Effector memory CD4-positive, alpha-beta T cell (primary cell): ENCODE measurements around the gene CPA1.

Source experiments
- DNase-seq, 3 donors: peaks; one replicate each; pipeline ENCODE4 v3.0.0-alpha.2; 2020
- H3K27ac ChIP-seq: 2 replicates; pipeline ENCODE4 v1.7.0; 2013; ENCODE audit warnings: mild to moderate bottlenecking, low read length, moderate library complexity; ENCODE audit not compliant: insufficient read depth, poor library complexity, severe bottlenecking
- H3K27me3 ChIP-seq: replicated peaks from 2 replicates; pipeline ENCODE4 v1.7.0; 2013; ENCODE audit warnings: mild to moderate bottlenecking, low read length; ENCODE audit not compliant: insufficient read depth, control insufficient read depth, poor library complexity, severe bottlenecking
- H3K36me3 ChIP-seq: 2 replicates; pipeline ENCODE4 v1.7.0; 2013; ENCODE audit warnings: mild to moderate bottlenecking, low read length, moderate library complexity; ENCODE audit not compliant: control insufficient read depth, insufficient read depth
- H3K4me1 ChIP-seq: 2 replicates; pipeline ENCODE4 v1.7.0; 2013; ENCODE audit warnings: low read length, mild to moderate bottlenecking; ENCODE audit not compliant: control insufficient read depth, insufficient read depth, poor library complexity, severe bottlenecking
- H3K4me3 ChIP-seq: 2 replicates; pipeline ENCODE4 v1.7.0; 2013; ENCODE audit warnings: low read length, low read depth, mild to moderate bottlenecking; ENCODE audit not compliant: insufficient read depth, poor library complexity, severe bottlenecking
- H3K9me3 ChIP-seq: 2 replicates; pipeline ENCODE4 v1.7.0; 2013; ENCODE audit warnings: mild to moderate bottlenecking, low read length, moderate library complexity; ENCODE audit not compliant: control insufficient read depth

CPA1 gene

DNA sequence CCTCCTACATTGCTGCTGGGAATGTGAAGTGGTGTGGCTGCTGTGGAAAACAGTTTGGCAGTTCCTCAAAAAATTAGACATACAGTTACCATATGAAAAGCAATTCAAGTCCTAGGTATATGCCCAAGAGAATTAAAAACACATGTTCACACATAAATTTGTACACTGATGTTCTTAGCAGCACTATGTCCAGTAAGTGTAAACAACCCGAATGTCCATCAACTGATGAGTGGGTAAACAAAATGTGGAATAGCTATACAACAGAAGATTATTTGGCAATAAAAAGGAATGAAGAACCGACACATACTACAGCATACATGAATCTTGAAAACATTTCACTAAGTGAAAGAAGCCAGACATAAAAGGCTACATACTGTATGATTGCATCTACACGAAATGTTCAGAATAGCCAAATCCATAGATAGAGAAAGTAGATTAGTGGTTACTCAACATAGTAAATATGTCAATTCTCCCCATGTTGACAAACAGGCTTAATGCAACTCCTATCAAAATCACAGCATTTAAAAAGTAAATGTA lies 43.3 kb downstream of the CPA1 start:
- DNase-seq = no peak
- Histone ChIP-seq H3K27me3 (no peaks in the 10 kb centered on the region), H3K27ac (no peak overlapping the region), H3K36me3 (no peaks in the 10 kb centered on the region), H3K9me3 (no peaks in the 10 kb centered on the region), H3K4me1 (no peaks in the 10 kb centered on the region), H3K4me3 (no peak overlapping the region)

DNA sequence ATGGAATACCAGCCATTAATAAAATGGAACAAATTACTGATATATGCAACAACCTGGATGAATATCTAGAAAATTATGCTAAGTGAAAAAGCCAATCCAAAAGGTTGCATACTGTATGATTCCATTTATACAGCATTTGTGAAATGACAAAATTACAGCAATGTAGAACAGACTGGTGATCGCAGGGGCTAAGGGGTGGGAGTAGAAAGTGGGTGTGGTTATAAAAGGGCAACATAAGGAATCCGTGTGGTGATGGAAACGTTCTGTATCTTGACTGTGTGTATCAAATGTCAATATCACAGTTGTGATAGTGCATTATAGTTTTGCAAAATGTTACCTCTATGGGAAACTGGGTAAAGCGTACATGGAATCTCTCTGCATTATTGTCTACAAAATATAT lies 45.5 kb downstream of the CPA1 start:
- H3K4me1 ChIP-seq = no peaks in the 10 kb centered on the region

DNA sequence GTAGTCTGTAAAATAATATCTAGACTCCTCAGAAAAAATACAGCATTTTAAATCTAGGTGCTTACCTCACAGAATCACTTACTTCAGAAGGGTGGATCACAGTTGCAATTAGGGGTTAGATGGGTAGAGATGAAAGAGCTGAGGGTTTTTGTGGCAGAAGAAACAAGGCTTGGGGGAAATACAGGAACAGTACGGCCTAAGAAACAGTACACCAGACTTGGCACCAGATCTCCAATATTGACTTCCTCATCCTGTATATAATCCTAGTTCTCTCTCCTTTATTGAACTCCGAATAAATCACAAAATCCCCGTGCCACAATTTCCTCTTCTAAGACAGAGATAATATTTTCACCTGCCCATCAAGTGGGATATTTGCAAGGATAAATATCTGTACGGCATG lies 46.3 kb downstream of the CPA1 start:
- Histone ChIP-seq H3K9me3 (no peaks in the 10 kb centered on the region), H3K4me3 (no peak overlapping the region), H3K27ac (no peak overlapping the region), H3K36me3 (no peaks in the 10 kb centered on the region), H3K27me3 (no peaks in the 10 kb centered on the region), H3K4me1 (no peaks in the 10 kb centered on the region)
- DNase-seq = no peak

More for the DNA sequence above, 45.5 kb downstream of the CPA1 start:
- no peak for DNase-seq
- H3K4me3 ChIP-seq = no peak overlapping the region
- H3K9me3 ChIP-seq = no peaks in the 10 kb centered on the region
- no peaks in the 10 kb centered on the region for H3K27me3 ChIP-seq
- no peaks in the 10 kb centered on the region for H3K36me3 ChIP-seq
- no peak overlapping the region for H3K27ac ChIP-seq

DNA sequence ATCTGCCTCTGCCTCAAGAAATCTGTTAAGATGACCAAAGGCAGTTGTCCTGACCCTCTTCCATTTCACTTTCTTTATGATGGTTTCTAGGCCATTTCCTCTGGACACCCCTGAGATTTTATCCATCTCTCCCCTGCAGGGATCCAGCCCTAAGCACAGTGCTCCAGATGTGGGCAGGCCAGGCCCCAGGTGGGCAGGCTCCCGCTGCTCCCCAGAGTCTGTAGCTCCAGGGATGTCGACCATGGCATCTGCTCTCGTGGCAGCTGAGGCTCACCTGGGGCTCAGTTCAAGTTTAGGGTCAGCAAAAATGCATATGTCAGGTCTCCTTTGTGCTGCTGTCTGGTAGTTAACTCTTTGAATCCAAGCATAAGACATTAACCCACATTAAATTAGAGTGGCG lies 48.7 kb downstream of the CPA1 start:
- H3K27ac ChIP-seq = no peak overlapping the region
- DNase-seq = no peak
- peaks cover 7% of the 10 kb centered on the region for H3K4me1 ChIP-seq
- H3K36me3 ChIP-seq = no peaks in the 10 kb centered on the region
- H3K9me3 ChIP-seq = no peaks in the 10 kb centered on the region
- no peaks in the 10 kb centered on the region for H3K27me3 ChIP-seq
- no peak overlapping the region for H3K4me3 ChIP-seq

DNA sequence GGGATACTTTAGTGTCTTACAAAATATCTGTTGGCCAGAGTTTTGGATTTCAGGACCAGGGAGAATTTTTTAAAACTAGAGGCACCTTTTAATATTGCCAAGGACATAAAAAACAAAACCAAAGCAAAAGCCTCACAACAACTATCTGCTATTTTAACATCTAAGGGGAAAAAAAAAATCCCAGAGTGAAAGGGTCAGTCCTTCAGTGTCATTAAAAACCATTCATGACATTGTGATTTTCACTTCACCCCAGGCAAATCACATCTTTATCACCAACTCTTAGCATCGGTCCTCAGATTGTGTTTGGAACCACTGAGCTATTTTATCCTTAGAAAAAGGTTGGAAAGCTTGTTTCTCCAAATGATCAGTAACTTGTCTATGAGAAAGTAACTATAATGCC lies 49.8 kb downstream of the CPA1 start:
- Histone ChIP-seq H3K27me3 (no peaks in the 10 kb centered on the region), H3K36me3 (no peaks in the 10 kb centered on the region), H3K4me1 (peaks cover 7% of the 10 kb centered on the region), H3K9me3 (no peaks in the 10 kb centered on the region), H3K4me3 (no peak overlapping the region), H3K27ac (no peak overlapping the region)
- DNase-seq = no peak

DNA sequence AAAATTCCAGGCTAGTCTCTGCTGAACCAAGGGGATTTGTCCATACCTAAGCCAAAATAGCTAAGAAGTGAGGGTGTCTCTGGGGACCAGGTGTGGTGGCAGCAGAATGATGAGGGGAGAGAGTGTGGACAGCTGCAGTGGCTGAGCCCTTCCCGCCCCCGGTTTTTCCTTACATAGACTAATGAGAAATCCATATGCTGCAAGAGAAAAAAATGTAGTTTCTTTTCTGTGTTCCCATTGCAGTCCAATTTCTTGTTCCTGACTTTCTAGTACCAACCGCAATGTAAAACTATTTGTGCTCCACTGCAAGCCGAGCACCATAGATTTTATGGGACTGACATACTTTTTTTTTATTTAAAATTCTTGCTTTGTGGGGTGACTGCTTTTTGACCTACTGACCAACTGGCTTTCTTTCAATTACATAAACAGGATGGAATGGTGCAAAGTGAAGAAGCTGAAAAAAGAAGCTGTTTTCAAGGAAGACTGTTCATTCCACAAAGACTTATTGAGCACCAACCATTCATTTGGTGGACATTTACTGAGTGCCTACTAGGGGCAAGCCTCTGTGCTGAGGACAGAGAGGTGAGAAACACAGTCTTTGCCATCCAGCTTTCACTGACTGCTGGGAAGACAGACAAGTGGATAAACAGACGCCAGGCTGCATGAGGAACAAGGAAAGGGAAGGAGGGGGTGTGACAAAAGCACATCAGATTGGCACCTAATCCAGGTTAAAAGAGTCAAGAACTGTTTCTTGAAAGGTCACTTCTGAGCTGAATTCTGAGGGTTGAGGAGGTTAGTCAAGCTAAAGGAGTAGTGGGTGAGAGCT lies 50.8 kb downstream of the CPA1 start:
- Histone ChIP-seq H3K36me3 (no peaks in the 10 kb centered on the region), H3K9me3 (no peaks in the 10 kb centered on the region), H3K27ac (no peak overlapping the region), H3K4me3 (no peak overlapping the region), H3K4me1 (peaks cover 7% of the 10 kb centered on the region), H3K27me3 (no peaks in the 10 kb centered on the region)
- DNase-seq = no peak

DNA sequence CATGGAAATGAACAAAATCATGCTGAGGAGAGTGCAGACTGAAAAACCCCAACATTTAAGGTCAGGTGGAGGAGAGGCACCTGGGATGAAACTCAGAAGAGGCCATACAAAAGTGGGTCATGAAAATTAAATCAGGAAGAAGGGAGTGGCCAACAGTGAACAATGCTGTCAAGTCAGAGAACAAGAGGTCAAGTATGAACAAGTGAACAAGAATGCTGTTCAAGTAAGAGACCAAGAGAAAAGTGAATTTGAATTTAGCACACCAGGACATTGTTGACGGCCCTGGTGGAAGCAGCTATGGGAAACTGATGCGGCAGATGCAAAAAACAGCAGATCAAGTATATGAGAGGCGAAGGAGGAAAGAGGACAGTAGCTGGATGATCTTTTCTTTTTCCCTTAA lies 52.6 kb downstream of the CPA1 start:
- no peak overlapping the region for H3K4me3 ChIP-seq

DNA sequence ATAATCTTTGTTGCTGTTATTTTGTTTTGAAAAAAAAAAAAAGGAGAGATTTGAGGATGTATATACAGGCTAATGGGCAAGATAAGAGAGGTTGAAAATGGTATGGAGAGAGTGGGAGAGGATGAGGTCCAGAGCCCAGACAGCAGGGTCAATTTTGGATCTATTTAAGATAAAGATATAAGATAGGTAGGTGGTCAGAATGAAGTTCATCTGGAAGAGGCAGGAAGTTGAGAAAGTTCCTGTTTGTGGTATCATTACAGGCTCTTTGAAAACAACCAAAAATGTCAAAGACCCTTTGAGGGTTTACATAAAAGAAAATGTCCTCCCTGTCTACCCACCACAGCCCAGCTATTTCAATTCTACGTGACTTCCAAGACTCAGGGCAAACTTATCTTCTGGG lies 53.0 kb downstream of the CPA1 start:
- DNase-seq = no peak
- no peaks in the 10 kb centered on the region for H3K36me3 ChIP-seq
- no peak overlapping the region for H3K4me3 ChIP-seq
- H3K27ac ChIP-seq = no peak overlapping the region
- H3K9me3 ChIP-seq = no peaks in the 10 kb centered on the region
- H3K4me1 ChIP-seq = peaks cover 7% of the 10 kb centered on the region
- H3K27me3 ChIP-seq = no peaks in the 10 kb centered on the region

More for the DNA sequence above, 52.6 kb downstream of the CPA1 start:
- no peaks in the 10 kb centered on the region for H3K9me3 ChIP-seq
- no peaks in the 10 kb centered on the region for H3K27me3 ChIP-seq
- no peak for DNase-seq
- no peaks in the 10 kb centered on the region for H3K36me3 ChIP-seq
- H3K27ac ChIP-seq = no peak overlapping the region
- peaks cover 7% of the 10 kb centered on the region for H3K4me1 ChIP-seq

DNA sequence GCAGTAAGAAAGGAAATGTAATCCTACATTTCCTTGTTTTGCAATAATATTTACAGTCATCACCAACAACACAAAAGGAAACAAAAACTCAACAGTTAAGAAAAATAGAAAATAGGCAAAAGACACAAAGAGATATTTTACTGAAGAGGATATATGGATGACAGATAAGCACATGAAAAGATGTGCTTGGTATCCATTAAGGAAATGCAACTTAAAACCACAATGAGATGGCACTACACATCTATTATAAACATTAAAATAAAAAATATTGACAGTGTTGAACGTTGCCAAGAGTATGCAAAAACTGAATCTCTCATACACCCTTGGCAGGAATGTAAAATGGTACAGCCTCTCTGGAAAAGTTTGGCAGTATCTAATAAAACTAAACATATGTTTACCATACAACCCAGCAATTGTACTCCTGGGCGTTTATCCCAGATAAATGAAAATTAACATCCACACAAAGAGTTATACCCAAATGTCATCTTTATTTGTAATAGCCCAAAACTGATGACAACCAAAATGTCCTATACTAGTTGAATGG lies 55.1 kb downstream of the CPA1 start:
- H3K4me1 ChIP-seq = peaks cover 8% of the 10 kb centered on the region
- no peaks in the 10 kb centered on the region for H3K36me3 ChIP-seq
- no peaks in the 10 kb centered on the region for H3K9me3 ChIP-seq
- no peaks in the 10 kb centered on the region for H3K27me3 ChIP-seq
- no peak overlapping the region for H3K27ac ChIP-seq
- no peak for DNase-seq
- H3K4me3 ChIP-seq = no peak overlapping the region

DNA sequence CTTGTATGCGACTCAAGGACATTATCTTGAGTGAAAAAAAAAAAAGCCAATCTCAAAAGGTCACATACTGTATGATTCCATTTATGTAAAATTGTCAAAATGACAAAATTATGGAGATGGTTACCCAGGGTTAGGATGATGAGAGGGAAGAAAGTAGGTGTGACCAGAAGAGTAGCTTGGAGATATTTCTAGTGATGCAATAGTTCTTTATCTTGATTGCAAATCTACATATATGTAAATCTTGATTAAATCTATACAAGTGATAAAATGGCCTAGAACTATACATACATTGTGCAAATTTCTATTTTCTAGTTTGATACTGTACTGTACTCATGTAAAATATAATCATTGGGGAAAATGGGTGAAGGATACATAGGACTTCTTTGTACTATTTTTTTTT lies 56.0 kb downstream of the CPA1 start:
- H3K4me1 ChIP-seq = peaks cover 9% of the 10 kb centered on the region
- H3K4me3 ChIP-seq = no peak overlapping the region
- no peak overlapping the region for H3K27ac ChIP-seq
- DNase-seq = no peak
- H3K9me3 ChIP-seq = no peaks in the 10 kb centered on the region
- no peaks in the 10 kb centered on the region for H3K36me3 ChIP-seq
- no peaks in the 10 kb centered on the region for H3K27me3 ChIP-seq
